Peyer's patch (tissue), 4 donors: ENCODE measurements around the gene COL20A1.

ENCODE experiments used
- POLR2A ChIP-seq, 2 donors: fragments of 450-650 bp; IDR thresholded peaks; one replicate each; pipeline ENCODE4 v1.5.1; 2017; ENCODE audit warnings: antibody characterized with exemption in 2 of 2, mild to moderate bottlenecking in 2 of 2, moderate library complexity in 2 of 2
- TF ChIP-seq, protein P1 (sequence below), 6 experiments: fragments of 450-650 bp in 4 of 6; fragments of 200-600 bp in 2 of 6; sonication (generic) in 1 of 6; IDR thresholded peaks; one replicate each; pipeline ENCODE4 v1.5.1; 2017 to 2019; ENCODE audit warnings: antibody characterized with exemption in 6 of 6, mild to moderate bottlenecking in 3 of 6, moderate library complexity in 1 of 6

DNA sequence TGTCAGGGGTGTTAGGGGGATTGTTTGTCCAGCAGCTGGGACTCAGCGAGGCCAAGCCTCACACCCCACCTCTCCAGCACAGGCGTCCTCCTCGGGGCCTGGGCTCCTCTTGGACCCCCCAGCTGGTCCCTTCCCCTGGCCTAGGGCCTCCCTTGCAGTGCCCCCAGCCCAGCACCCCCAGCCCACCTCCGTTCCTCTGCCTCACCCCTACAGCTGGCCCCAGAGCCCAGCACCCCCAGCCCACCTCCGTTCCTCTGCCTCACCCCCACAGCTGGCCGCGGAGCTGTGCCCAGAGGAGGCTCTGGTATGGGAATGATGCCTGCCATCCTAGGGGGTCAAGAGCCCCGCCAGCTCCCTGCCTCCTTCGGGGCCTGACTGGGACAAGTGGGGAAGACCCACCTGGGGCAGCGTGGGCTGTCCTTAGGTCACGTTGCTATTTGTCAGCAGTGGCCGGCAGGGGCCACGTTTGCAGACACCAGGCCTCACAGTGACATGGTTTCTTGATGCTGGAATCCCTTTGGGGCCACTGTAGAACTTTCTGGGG is 7.9 kb upstream of the COL20A1 start:
- TF ChIP-seq POLR2A (IDR thresholded peaks at IDR 0.05), result no peak
- TF ChIP-seq, protein P1, sequence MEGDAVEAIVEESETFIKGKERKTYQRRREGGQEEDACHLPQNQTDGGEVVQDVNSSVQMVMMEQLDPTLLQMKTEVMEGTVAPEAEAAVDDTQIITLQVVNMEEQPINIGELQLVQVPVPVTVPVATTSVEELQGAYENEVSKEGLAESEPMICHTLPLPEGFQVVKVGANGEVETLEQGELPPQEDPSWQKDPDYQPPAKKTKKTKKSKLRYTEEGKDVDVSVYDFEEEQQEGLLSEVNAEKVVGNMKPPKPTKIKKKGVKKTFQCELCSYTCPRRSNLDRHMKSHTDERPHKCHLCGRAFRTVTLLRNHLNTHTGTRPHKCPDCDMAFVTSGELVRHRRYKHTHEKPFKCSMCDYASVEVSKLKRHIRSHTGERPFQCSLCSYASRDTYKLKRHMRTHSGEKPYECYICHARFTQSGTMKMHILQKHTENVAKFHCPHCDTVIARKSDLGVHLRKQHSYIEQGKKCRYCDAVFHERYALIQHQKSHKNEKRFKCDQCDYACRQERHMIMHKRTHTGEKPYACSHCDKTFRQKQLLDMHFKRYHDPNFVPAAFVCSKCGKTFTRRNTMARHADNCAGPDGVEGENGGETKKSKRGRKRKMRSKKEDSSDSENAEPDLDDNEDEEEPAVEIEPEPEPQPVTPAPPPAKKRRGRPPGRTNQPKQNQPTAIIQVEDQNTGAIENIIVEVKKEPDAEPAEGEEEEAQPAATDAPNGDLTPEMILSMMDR (IDR thresholded peaks at IDR 0.05), result no peak
